CD4-positive, alpha-beta T cell (primary cell): ENCODE results near the gene TPCN1. TPM values are rescaled to one million over a fixed set of nuclear protein-coding genes. Genes with fewer than 3 reads are reported as not detected.
A peak's percentile ranks its signal among the peaks of the same experiment; 100 is the strongest.

Experiments used
- ATAC-seq: fragments of 200-7000 bp; cut with Tn5 transposase; one replicate; pipeline ENCODE4 v1.10.0; 2022; ENCODE audit warnings: mild to moderate bottlenecking; ENCODE audit not compliant: poor library complexity
- CTCF ChIA-PET: fragments of 350-600 bp; sonication (Branson Sonifier 250); formaldehyde crosslinking; loops from one replicate; lab custom pipeline; 2021; ENCODE audit warnings: antibody characterized with exemption, inconsistent platforms; lab: Charles Lee
- POLR2A ChIA-PET: fragments of 350-600 bp; sonication (Branson Sonifier 250); formaldehyde crosslinking; loops from one replicate; lab custom pipeline; 2021; ENCODE audit warnings: antibody characterized with exemption, inconsistent platforms; lab: Charles Lee
- DNase-seq, 14 experiments: peaks; one replicate each; pipeline ENCODE4 v3.0.0-alpha.2; 2013 to 2020; ENCODE audit warnings: mixed read lengths in 2 of 14
- H3K27ac ChIP-seq, 2 donors: one replicate each; pipeline versions ENCODE4 v1.5.1 to v1.7.0; 2013; ENCODE audit warnings: low read length in 2 of 2, low read depth in 1 of 2, mild to moderate bottlenecking in 1 of 2
- H3K27me3 ChIP-seq, 2 experiments: 1 replicate in 1 of 2; 2 replicates in 1 of 2; pipeline versions ENCODE4 v1.6.1 to v1.7.0; 2013; ENCODE audit warnings: low read length in 2 of 2, control low read depth in 1 of 2, mild to moderate bottlenecking in 1 of 2, moderate library complexity in 1 of 2; ENCODE audit not compliant: insufficient read depth in 2 of 2, control insufficient read depth in 1 of 2
- H3K36me3 ChIP-seq: one replicate; pipeline ENCODE4 v1.6.1; 2013; ENCODE audit warnings: low read length, control low read depth; ENCODE audit not compliant: insufficient read depth
- H3K4me1 ChIP-seq: one replicate; pipeline ENCODE4 v1.6.1; 2013; ENCODE audit warnings: low read length, control low read depth; ENCODE audit not compliant: insufficient read depth
- H3K4me3 ChIP-seq: one replicate; pipeline ENCODE4 v1.5.1; 2013; ENCODE audit warnings: mild to moderate bottlenecking, low read length, moderate library complexity
- H3K9me3 ChIP-seq, 2 experiments: 1 replicate in 1 of 2; 2 replicates in 1 of 2; pipeline versions ENCODE4 v1.6.1 to v1.7.0; 2013; ENCODE audit warnings: low read length in 2 of 2, mild to moderate bottlenecking in 2 of 2, control low read depth in 1 of 2, moderate library complexity in 1 of 2; ENCODE audit not compliant: control insufficient read depth in 1 of 2, insufficient read depth in 1 of 2
- H3K27ac Mint-ChIP-seq: one replicate; pipeline ENCODE4 v1.8.0; 2020; ENCODE audit warnings: mixed read lengths
- H3K27me3 Mint-ChIP-seq: one replicate; pipeline ENCODE4 v1.8.0; 2021; ENCODE audit warnings: mixed read lengths
- H3K36me3 Mint-ChIP-seq: one replicate; pipeline ENCODE4 v1.8.0; 2021; ENCODE audit warnings: low read depth, mixed read lengths
- H3K4me1 Mint-ChIP-seq: one replicate; pipeline ENCODE4 v1.8.0; 2021; ENCODE audit warnings: low read depth, mixed read lengths
- H3K4me3 Mint-ChIP-seq: one replicate; pipeline ENCODE4 v1.8.0; 2020; ENCODE audit warnings: mild to moderate bottlenecking, mixed read lengths
- H3K9me3 Mint-ChIP-seq: one replicate; pipeline ENCODE4 v1.8.0; 2020; ENCODE audit warnings: mixed read lengths
- CTCF ChIP-seq: fragments of 200-600 bp; IDR thresholded peaks from one replicate; pipeline ENCODE4 v1.8.0; 2022; ENCODE audit warnings: antibody characterized with exemption, mild to moderate bottlenecking
- intact Hi-C, 2 experiments: fragments of 100-400 bp; cut with DNase I in 1 of 2; cut with micrococcal nuclease in 1 of 2; formaldehyde crosslinking; loops; one replicate each; pipeline versions ENCODE4 v1.15.1 to v1.9.0; 2023 to 2025; cut with DNase I, micrococcal nuclease
- microRNA-seq: library from miRNA; unstranded; fragments of <30 nt; microRNA quantifications from one replicate; pipeline ENCODE4 v1.2.0, GENCODE V29; 2021; ENCODE audit warnings: borderline microRNAs expressed, borderline replicate concordance
- total RNA-seq, 174 experiments: library from RNA in 2 of 174; stranded (reverse) in 2 of 174; gene quantifications; one replicate each; pipeline ENCODE4 v1.2.3 and lab custom pipeline; 2021 to 2026

Gene TPCN1
- total RNA-seq, 2 experiments from 2014 or later: 52.4 to 59.7 TPM

DNA sequence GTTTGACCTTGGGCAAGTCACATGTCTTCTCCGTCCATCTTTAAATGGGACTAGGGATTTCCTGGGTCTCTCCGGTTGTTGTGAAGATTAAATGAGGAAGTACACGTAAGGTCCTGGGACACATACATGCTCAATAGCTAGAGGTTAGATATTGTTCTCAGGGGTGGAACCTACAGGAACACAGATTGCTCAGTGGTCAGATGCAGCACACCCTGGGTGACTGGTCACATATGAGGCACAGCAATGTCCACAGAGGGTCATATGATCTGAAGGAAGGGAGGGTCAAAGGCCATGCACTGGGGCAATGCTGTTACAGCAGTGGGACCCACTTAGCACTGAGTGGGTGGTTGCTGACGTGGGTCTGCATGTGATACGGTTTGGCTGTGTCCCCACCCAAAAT, 125.1 kb downstream of the TPCN1 start:
- ChIA-PET CTCF (no interaction called here), POLR2A (no interaction called here)
- intact Hi-C loops: no loop called here
- no peaks in the 10 kb centered on the region for H3K9me3 ChIP-seq
- H3K36me3 ChIP-seq: no peaks in the 10 kb centered on the region
- no peak for TF ChIP-seq CTCF
- H3K27ac ChIP-seq: no peak overlapping the region
- Mint-ChIP-seq H3K27me3 (peaks cover 5% of the 10 kb centered on the region), H3K27ac (no peak overlapping the region), H3K4me3 (no peak overlapping the region), H3K36me3 (no peaks in the 10 kb centered on the region), H3K4me1 (no peaks in the 10 kb centered on the region), H3K9me3 (no peaks in the 10 kb centered on the region)
- no peaks in the 10 kb centered on the region for H3K27me3 ChIP-seq
- DNase-seq (peak in 2 of 14 experiments; percentile 17 to 42), ATAC-seq (no peak)
- H3K4me1 ChIP-seq: no peaks in the 10 kb centered on the region
- H3K4me3 ChIP-seq: no peak overlapping the region

DNA sequence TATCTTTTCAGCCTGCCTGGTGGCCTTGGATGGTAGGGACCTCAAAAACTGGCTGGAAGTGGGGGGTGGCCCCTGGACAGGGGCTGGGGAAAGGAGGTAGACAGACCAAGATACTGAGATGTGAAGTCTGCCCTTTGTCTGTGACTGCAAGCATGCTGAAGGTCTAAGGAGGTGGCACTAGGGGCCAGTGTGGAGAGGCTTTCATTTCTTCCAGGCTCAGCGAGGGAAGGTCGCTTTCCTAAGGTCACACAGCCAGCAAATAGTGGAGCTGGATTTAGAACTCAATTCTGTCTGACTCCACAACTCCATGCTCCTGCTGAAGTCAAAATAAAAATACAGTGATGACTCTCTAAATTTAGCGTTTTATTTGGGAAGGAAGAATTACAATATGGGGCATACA, 125.8 kb downstream of the TPCN1 start:
- ATAC-seq (no peak), DNase-seq (no peak)
- TF ChIP-seq CTCF: no peak
- no peaks in the 10 kb centered on the region for H3K27me3 ChIP-seq
- Mint-ChIP-seq H3K27ac (no peak overlapping the region), H3K4me1 (no peaks in the 10 kb centered on the region), H3K36me3 (no peaks in the 10 kb centered on the region), H3K4me3 (no peak overlapping the region), H3K27me3 (peaks cover 5% of the 10 kb centered on the region), H3K9me3 (no peaks in the 10 kb centered on the region)
- intact Hi-C loops: no loop called here
- no peaks in the 10 kb centered on the region for H3K4me1 ChIP-seq
- POLR2A ChIA-PET: no interaction called here
- H3K27ac ChIP-seq: no peak overlapping the region
- CTCF ChIA-PET: no interaction called here
- no peak overlapping the region for H3K4me3 ChIP-seq
- H3K36me3 ChIP-seq: no peaks in the 10 kb centered on the region
- H3K9me3 ChIP-seq: no peaks in the 10 kb centered on the region

GRCh38 chr12:113347892-113348291, 126.6 kb downstream of the TPCN1 start:
- ATAC-seq: no peak
- Histone ChIP-seq H3K4me1 (no peaks in the 10 kb centered on the region), H3K27me3 (no peaks in the 10 kb centered on the region), H3K9me3 (no peaks in the 10 kb centered on the region), H3K27ac (no peak overlapping the region), H3K36me3 (no peaks in the 10 kb centered on the region), H3K4me3 (no peak overlapping the region)
- no peak for TF ChIP-seq CTCF
- H3K36me3 Mint-ChIP-seq: no peaks in the 10 kb centered on the region
- intact Hi-C loops: no loop called here
- no peaks in the 10 kb centered on the region for H3K9me3 Mint-ChIP-seq
- POLR2A ChIA-PET: no interaction called here
- no peak overlapping the region for H3K4me3 Mint-ChIP-seq
- peaks cover 5% of the 10 kb centered on the region for H3K27me3 Mint-ChIP-seq
- CTCF ChIA-PET: no interaction called here
- no peak for DNase-seq
- H3K27ac Mint-ChIP-seq: no peak overlapping the region
- H3K4me1 Mint-ChIP-seq: no peaks in the 10 kb centered on the region

Small RNA genes within 50 kb of the gene (microRNA-seq; reads per million reads assigned to microRNA genes)
- not detected for gene MIR6762

Other genes with a start within 250 kb of the TPCN1 start
- gene OAS2, start 242.9 kb upstream of the TPCN1 start, total RNA-seq: 10 to 100 TPM; 15.0 to 16.2 TPM
- 10 to 100 TPM; 14.0 to 14.2 TPM for gene DTX1, start 164.7 kb upstream of the TPCN1 start, total RNA-seq
- gene RASAL1, start 85.7 kb upstream of the TPCN1 start, total RNA-seq: 1 to 10 TPM; 1.2 to 2.7 TPM
- 1 to 10 TPM in 1 of 2 experiments, under 1 TPM in 1; 0.92 to 1.2 TPM for gene CFAP73, start 71.7 kb upstream of the TPCN1 start, total RNA-seq
- 10 to 100 TPM; 56.8 to 61.1 TPM for gene DDX54, start 36.0 kb upstream of the TPCN1 start, total RNA-seq
- 1 to 10 TPM; 2.9 to 3.3 TPM for gene RITA1, start 35.7 kb upstream of the TPCN1 start, total RNA-seq
- gene SLC8B1, start 113.6 kb downstream of the TPCN1 start, total RNA-seq: 10 to 100 TPM; 85.3 to 92.7 TPM
- 10 to 100 TPM; 10.4 to 12.2 TPM for gene PLBD2, start 137.1 kb downstream of the TPCN1 start, total RNA-seq
- not detected for gene SDS, start 182.4 kb downstream of the TPCN1 start, total RNA-seq
- under 1 TPM; 0.47 to 0.50 TPM for gene SDSL, start 200.9 kb downstream of the TPCN1 start, total RNA-seq